ENCODE data around the gene OPRL1.

Gene OPRL1

GRCh38 chr20:64096535-64096934 is 16.7 kb downstream of the OPRL1 start:
- CTCF ChIA-PET = no interaction called here
- no peak overlapping the region for H3K4me3 ChIP-seq (ENCODE audit: low read depth, low read length)
- TF ChIP-seq CTCF (IDR thresholded peaks at IDR 0.05; ENCODE audit: insufficient read depth, low read length, missing control alignments) = no peak
- POLR2A ChIA-PET = no interaction called here
- no peak for DNase-seq (ENCODE audit: low read depth, low spot score)

GRCh38 chr20:64098471-64099013 is 18.7 kb downstream of the OPRL1 start:
- DNase-seq (ENCODE audit: low read depth, low spot score) = no peak
- POLR2A ChIA-PET = no interaction called here

DNA sequence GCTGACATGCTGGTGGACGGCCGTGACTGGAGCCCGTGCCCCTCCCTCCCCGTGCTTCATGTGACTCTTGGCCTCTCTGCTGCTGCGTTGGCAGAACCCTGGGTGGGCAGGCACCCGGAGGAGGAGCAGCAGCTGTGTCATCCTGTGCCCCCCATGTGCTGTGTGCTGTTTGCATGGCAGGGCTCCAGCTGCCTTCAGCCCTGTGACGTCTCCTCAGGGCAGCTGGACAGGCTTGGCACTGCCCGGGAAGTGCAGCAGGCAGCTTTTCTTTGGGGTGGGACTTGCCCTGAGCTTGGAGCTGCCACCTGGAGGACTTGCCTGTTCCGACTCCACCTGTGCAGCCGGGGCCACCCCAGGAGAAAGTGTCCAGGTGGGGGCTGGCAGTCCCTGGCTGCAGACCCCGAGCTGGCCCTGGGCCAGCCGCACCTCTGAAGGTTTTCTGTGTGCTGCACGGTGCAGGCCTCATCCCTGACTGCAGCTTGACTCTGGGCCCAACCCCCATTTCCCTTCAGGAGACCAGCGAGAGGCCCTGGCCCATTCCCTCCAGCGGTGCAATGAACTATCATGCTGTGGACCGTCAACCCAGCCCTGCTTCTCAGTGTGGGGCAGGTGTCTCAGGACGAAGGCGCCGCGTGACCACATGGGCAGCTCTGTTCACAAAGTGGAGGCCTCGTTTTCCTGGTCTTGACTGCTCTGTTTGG is 19.4 kb downstream of the OPRL1 start:
- ChIA-PET CTCF (interaction anchor here (1.0 to 1.5 kb wide), 3 partner anchors 20 to 60 kb away, joined by 3 to 6 read pairs (median 4); partner anchors contain the start of genes OPRL1 and RGS19), POLR2A (no interaction called here)
- DNase-seq (ENCODE audit: low read depth, low spot score) = no peak
- TF ChIP-seq CTCF (IDR thresholded peaks at IDR 0.05; ENCODE audit: insufficient read depth, low read length, missing control alignments) = no peak
- H3K4me3 ChIP-seq (ENCODE audit: low read depth, low read length) = no peak overlapping the region

More at GRCh38 chr20:64098471-64099013, 18.7 kb downstream of the OPRL1 start:
- no peak for TF ChIP-seq CTCF (IDR thresholded peaks at IDR 0.05; ENCODE audit: insufficient read depth, low read length, missing control alignments)
- H3K4me3 ChIP-seq (ENCODE audit: low read depth, low read length) = no peak overlapping the region
- CTCF ChIA-PET = interaction anchor here (1.5 kb wide), 1 partner anchor 21 kb away, joined by 6 read pairs; no protein-coding TSS in a partner anchor

- ChIA-PET CTCF (interaction anchor here (1.0 to 1.5 kb wide), 3 partner anchors 20 to 61 kb away, joined by 3 to 6 read pairs (median 4); partner anchors contain the start of genes OPRL1 and RGS19), POLR2A (no interaction called here)
- no peak for TF ChIP-seq CTCF (IDR thresholded peaks at IDR 0.05; ENCODE audit: insufficient read depth, low read length, missing control alignments)
- DNase-seq (ENCODE audit: low read depth, low spot score) = no peak
- H3K4me3 ChIP-seq (ENCODE audit: low read depth, low read length) = no peak overlapping the region
These were observed 20.1 kb downstream of the OPRL1 start for GRCh38 chr20:64099880-64100565.

DNA sequence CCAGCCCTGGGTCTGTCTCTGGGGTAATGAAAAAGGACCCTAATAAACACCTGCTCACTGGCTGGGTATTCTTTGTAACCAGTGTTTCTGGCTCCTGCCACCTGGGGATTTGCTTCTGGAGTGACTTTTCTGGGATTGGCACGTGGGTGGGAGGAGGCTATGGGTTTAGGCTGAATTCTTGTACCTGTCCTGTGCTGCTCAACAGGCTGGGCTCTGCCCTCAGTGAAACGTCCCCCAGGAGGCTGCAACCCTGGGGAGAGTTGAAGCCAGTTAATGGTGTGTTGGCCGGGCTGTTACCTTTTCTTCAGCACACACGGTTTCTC is 20.6 kb downstream of the OPRL1 start:
- no peak for TF ChIP-seq CTCF (IDR thresholded peaks at IDR 0.05; ENCODE audit: insufficient read depth, low read length, missing control alignments)
- no peak for DNase-seq (ENCODE audit: low read depth, low spot score)
- ChIA-PET POLR2A (no interaction called here), CTCF (interaction anchor here (1.1 to 2.2 kb wide), 3 partner anchors 15 to 21 kb away, joined by 3 to 7 read pairs (median 4); partner anchors contain the start of genes OPRL1 and RGS19)
- H3K4me3 ChIP-seq (ENCODE audit: low read depth, low read length) = no peak overlapping the region
